GM23338 (cell line): ENCODE data around the gene UBE2I. TPM values are rescaled to one million over a fixed set of nuclear protein-coding genes. Genes with fewer than 3 reads are reported as not detected.
A peak's percentile ranks its signal among the peaks of the same experiment; 100 is the strongest.

ENCODE experiments used
- ATAC-seq: fragments of 200-7000 bp; cut with Tn5 transposase; 3 replicates; pipeline ENCODE4 v1.9.1; 2020
- DNase-seq: peaks from one replicate; pipeline ENCODE4 v3.0.0-alpha.2; 2015; ENCODE audit warnings: low spot score
- H2AFZ ChIP-seq: fragments of 200-600 bp; sonication (generic); 2 replicates; pipeline ENCODE4 v1.8.0; 2016; ENCODE audit warnings: antibody characterized with exemption, mild to moderate bottlenecking, moderate library complexity
- H3F3A ChIP-seq: fragments of 200-600 bp; sonication (generic); replicated peaks from 2 replicates; pipeline ENCODE4 v1.8.0; 2017; ENCODE audit warnings: antibody characterized with exemption, mixed run types, low read depth
- H3K27ac ChIP-seq: fragments of 200-600 bp; sonication (generic); 2 replicates; pipeline ENCODE4 v1.6.1; 2016; ENCODE audit warnings: low read depth
- H3K27me3 ChIP-seq: fragments of 200-600 bp; sonication (generic); 2 replicates; pipeline ENCODE4 v1.8.0; 2016; ENCODE audit warnings: mild to moderate bottlenecking, mixed run types, moderate library complexity; ENCODE audit not compliant: insufficient read depth
- H3K36me3 ChIP-seq: fragments of 200-600 bp; sonication (generic); 2 replicates; pipeline ENCODE4 v1.8.0; 2016; ENCODE audit warnings: mild to moderate bottlenecking; ENCODE audit not compliant: insufficient read depth
- H3K4me1 ChIP-seq: fragments of 200-600 bp; sonication (generic); 2 replicates; pipeline ENCODE4 v1.8.0; 2016; ENCODE audit warnings: mild to moderate bottlenecking, moderate library complexity; ENCODE audit not compliant: insufficient read depth
- H3K4me2 ChIP-seq: fragments of 200-600 bp; sonication (generic); 2 replicates; pipeline ENCODE4 v1.7.1; 2017; ENCODE audit warnings: mixed run types
- H3K4me3 ChIP-seq: fragments of 200-600 bp; sonication (generic); 2 replicates; pipeline ENCODE4 v1.6.1; 2016; ENCODE audit warnings: mixed run types
- H3K79me2 ChIP-seq: fragments of 200-600 bp; sonication (generic); replicated peaks from 2 replicates; pipeline ENCODE4 v1.8.0; 2017; ENCODE audit warnings: mild to moderate bottlenecking; ENCODE audit not compliant: insufficient read depth
- H3K9me2 ChIP-seq: fragments of 200-600 bp; sonication (generic); 2 replicates; pipeline ENCODE4 v1.8.0; 2017; ENCODE audit not compliant: insufficient read depth
- H4K20me1 ChIP-seq: fragments of 200-600 bp; sonication (generic); replicated peaks from 2 replicates; pipeline ENCODE4 v1.8.0; 2017; ENCODE audit warnings: mild to moderate bottlenecking; ENCODE audit not compliant: insufficient read depth
- H3K27ac Mint-ChIP-seq: 2 replicates; pipeline ENCODE4 v1.8.0; 2020; ENCODE audit warnings: inconsistent platforms, mild to moderate bottlenecking, moderate library complexity, mixed read lengths
- H3K27me3 Mint-ChIP-seq: 3 replicates; pipeline ENCODE4 v1.8.0; 2022; ENCODE audit warnings: low read depth, mild to moderate bottlenecking, moderate library complexity, mixed read lengths, inconsistent platforms; ENCODE audit not compliant: insufficient read depth, poor library complexity
- H3K36me3 Mint-ChIP-seq: 3 replicates; pipeline ENCODE4 v1.8.0; 2021; ENCODE audit warnings: low read depth, mild to moderate bottlenecking, inconsistent platforms, moderate library complexity, mixed read lengths
- H3K4me1 Mint-ChIP-seq: 3 replicates; pipeline ENCODE4 v1.8.0; 2020; ENCODE audit warnings: mild to moderate bottlenecking, inconsistent platforms, mixed read lengths
- H3K4me3 Mint-ChIP-seq: 3 replicates; pipeline ENCODE4 v1.8.0; 2021; ENCODE audit warnings: moderate library complexity, mild to moderate bottlenecking, inconsistent platforms, mixed read lengths
- H3K9me3 Mint-ChIP-seq: 3 replicates; pipeline ENCODE4 v1.8.0; 2020; ENCODE audit warnings: moderate library complexity, mild to moderate bottlenecking, inconsistent platforms, mixed read lengths
- STAT1 ChIP-seq: IDR thresholded peaks from one replicate; pipeline ENCODE4 v1.6.1; 2016; ENCODE audit warnings: antibody characterized with exemption; ENCODE audit not compliant: unreplicated experiment
- ZNF114 ChIP-seq: fragments of 250-450 bp; sonication (Bioruptor Pico); IDR thresholded peaks from 2 replicates; pipeline ENCODE4 v1.5.0; 2020; ENCODE audit warnings: mild to moderate bottlenecking, moderate library complexity
- polyA plus RNA-seq: library from polyadenylated mRNA; unstranded; fragments of >200 nt; fragmentation: Nextera tagmentation; extraction: Ambion mirVana; gene quantifications from 2 replicates; pipeline ENCODE4 v1.2.1, GENCODE V29; 2016
- total RNA-seq: library from RNA; depleted of rRNA; stranded (reverse); fragments of >200 nt; shearing (Covaris generic); gene quantifications from 2 replicates; pipeline ENCODE4 v1.2.3, GENCODE V29; 2014
- TF ChIP-seq, protein P1 (sequence below), 2 experiments: fragments of 200-600 bp in 1 of 2; sonication (generic) in 1 of 2; conservative IDR thresholded peaks; 2 replicates each; pipeline versions ENCODE4 v1.5.1 to v1.6.1; 2016 to 2017; ENCODE audit warnings: antibody characterized with exemption in 2 of 2, low read depth in 2 of 2, mild to moderate bottlenecking in 2 of 2, moderate library complexity in 1 of 2
- TF ChIP-seq, protein P2 (sequence below): fragments of 250-450 bp; sonication (Bioruptor Pico); IDR thresholded peaks from 2 replicates; pipeline ENCODE4 v1.5.0; 2020; ENCODE audit warnings: mild to moderate bottlenecking, moderate library complexity

Gene UBE2I
- total and polyA plus RNA-seq, 2 experiments from 2014 or later: 116 to 220 TPM

DNA sequence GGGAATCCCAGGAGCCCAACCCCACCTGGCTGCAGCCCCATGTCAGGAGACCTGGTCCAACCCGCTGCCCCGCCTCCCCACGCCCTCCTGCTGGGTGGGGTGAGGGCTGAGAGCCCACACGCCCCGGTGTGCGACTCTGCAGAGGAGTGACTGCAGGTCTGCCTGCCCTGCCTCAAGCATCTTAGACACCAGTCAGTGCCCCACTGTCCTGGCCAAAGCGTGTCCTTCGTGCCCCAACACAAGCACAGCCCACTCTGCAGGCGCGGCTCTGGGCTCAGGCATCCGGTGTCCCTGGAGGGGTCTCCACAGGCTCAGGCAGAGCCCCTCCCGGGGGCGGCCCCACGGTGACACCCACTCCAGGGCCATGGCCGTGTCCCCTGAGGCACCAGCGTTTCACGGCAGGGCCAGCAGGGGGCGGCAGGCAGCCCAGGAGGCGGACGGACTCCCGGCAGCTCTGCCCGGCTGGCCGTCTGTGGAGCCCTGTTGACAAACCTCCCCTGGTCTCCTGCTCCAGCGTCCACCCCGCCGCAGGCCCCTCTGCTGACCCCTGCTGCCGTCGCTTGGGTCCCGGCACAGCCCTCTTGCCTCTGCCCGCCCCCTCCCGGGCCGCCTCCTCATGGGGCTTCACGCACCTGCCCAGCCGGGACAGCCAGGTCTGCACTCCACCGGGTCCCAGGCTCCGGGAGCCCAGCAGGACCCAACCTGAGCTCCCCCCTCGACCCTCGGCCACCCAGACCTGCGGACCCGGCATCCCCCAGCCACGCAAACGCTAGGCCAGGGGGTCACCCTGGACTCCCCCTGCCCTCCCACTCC is 8.6 kb upstream of the UBE2I start:
- H3K36me3 Mint-ChIP-seq: no peaks in the 10 kb centered on the region
- H3K27me3 Mint-ChIP-seq: peaks cover 30% of the 10 kb centered on the region
- Histone ChIP-seq H3K9me2 (no peaks in the 10 kb centered on the region), H3K79me2 (no peaks in the 10 kb centered on the region), H4K20me1 (no peaks in the 10 kb centered on the region), H3K36me3 (no peaks in the 10 kb centered on the region), H3K4me3 (peak overlapping the region; percentile 34; the same call in 1 of the 2 replicates), H2AFZ (peak overlapping the region; percentile 88; the same call in 1 of the 2 replicates), H3K27me3 (no peaks in the 10 kb centered on the region; the same call in 1 of the 2 replicates), H3K4me1 (peaks cover 13% of the 10 kb centered on the region), H3K4me2 (peak overlapping the region; percentile 67; the same call in 1 of the 2 replicates), H3F3A (peaks cover 11% of the 10 kb centered on the region), H3K27ac (no peak overlapping the region)
- H3K27ac Mint-ChIP-seq: no peak overlapping the region
- peak; percentile 78 for DNase-seq
- H3K4me3 Mint-ChIP-seq: no peak overlapping the region
- TF ChIP-seq ZNF114 (CRISPR knock-in tag) (no peak), STAT1 (no peak)
- TF ChIP-seq, protein P1, sequence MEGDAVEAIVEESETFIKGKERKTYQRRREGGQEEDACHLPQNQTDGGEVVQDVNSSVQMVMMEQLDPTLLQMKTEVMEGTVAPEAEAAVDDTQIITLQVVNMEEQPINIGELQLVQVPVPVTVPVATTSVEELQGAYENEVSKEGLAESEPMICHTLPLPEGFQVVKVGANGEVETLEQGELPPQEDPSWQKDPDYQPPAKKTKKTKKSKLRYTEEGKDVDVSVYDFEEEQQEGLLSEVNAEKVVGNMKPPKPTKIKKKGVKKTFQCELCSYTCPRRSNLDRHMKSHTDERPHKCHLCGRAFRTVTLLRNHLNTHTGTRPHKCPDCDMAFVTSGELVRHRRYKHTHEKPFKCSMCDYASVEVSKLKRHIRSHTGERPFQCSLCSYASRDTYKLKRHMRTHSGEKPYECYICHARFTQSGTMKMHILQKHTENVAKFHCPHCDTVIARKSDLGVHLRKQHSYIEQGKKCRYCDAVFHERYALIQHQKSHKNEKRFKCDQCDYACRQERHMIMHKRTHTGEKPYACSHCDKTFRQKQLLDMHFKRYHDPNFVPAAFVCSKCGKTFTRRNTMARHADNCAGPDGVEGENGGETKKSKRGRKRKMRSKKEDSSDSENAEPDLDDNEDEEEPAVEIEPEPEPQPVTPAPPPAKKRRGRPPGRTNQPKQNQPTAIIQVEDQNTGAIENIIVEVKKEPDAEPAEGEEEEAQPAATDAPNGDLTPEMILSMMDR (conservative IDR thresholded peaks at IDR 0.05; ENCODE audit: low read depth in 2 of 2): peak; percentile 68 to 87
- TF ChIP-seq, protein P2, sequence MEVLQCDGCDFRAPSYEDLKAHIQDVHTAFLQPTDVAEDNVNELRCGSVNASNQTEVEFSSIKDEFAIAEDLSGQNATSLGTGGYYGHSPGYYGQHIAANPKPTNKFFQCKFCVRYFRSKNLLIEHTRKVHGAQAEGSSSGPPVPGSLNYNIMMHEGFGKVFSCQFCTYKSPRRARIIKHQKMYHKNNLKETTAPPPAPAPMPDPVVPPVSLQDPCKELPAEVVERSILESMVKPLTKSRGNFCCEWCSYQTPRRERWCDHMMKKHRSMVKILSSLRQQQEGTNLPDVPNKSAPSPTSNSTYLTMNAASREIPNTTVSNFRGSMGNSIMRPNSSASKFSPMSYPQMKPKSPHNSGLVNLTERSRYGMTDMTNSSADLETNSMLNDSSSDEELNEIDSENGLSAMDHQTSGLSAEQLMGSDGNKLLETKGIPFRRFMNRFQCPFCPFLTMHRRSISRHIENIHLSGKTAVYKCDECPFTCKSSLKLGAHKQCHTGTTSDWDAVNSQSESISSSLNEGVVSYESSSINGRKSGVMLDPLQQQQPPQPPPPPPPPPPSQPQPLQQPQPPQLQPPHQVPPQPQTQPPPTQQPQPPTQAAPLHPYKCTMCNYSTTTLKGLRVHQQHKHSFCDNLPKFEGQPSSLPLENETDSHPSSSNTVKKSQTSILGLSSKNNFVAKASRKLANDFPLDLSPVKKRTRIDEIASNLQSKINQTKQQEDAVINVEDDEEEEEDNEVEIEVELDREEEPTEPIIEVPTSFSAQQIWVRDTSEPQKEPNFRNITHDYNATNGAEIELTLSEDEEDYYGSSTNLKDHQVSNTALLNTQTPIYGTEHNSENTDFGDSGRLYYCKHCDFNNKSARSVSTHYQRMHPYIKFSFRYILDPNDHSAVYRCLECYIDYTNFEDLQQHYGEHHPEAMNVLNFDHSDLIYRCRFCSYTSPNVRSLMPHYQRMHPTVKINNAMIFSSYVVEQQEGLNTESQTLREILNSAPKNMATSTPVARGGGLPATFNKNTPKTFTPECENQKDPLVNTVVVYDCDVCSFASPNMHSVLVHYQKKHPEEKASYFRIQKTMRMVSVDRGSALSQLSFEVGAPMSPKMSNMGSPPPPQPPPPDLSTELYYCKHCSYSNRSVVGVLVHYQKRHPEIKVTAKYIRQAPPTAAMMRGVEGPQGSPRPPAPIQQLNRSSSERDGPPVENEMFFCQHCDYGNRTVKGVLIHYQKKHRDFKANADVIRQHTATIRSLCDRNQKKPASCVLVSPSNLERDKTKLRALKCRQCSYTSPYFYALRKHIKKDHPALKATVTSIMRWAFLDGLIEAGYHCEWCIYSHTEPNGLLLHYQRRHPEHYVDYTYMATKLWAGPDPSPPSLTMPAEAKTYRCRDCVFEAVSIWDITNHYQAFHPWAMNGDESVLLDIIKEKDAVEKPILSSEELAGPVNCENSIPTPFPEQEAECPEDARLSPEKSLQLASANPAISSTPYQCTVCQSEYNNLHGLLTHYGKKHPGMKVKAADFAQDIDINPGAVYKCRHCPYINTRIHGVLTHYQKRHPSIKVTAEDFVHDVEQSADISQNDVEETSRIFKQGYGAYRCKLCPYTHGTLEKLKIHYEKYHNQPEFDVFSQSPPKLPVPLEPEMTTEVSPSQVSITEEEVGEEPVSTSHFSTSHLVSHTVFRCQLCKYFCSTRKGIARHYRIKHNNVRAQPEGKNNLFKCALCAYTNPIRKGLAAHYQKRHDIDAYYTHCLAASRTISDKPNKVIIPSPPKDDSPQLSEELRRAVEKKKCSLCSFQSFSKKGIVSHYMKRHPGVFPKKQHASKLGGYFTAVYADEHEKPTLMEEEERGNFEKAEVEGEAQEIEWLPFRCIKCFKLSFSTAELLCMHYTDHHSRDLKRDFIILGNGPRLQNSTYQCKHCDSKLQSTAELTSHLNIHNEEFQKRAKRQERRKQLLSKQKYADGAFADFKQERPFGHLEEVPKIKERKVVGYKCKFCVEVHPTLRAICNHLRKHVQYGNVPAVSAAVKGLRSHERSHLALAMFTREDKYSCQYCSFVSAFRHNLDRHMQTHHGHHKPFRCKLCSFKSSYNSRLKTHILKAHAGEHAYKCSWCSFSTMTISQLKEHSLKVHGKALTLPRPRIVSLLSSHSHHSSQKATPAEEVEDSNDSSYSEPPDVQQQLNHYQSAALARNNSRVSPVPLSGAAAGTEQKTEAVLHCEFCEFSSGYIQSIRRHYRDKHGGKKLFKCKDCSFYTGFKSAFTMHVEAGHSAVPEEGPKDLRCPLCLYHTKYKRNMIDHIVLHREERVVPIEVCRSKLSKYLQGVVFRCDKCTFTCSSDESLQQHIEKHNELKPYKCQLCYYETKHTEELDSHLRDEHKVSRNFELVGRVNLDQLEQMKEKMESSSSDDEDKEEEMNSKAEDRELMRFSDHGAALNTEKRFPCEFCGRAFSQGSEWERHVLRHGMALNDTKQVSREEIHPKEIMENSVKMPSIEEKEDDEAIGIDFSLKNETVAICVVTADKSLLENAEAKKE (CRISPR knock-in tag): no peak
- H3K4me1 Mint-ChIP-seq: peaks cover 21% of the 10 kb centered on the region
- H3K9me3 Mint-ChIP-seq: no peaks in the 10 kb centered on the region
- ATAC-seq: peak; percentile 78
